HK-2 (cell line): Measurements from ENCODE around the gene VPS51.

Source experiments
- DNase-seq: peaks from one replicate; pipeline ENCODE4 v3.0.0-alpha.2; 2018; ENCODE audit not compliant: unreplicated experiment

VPS51 gene

GRCh38 chr11:65072631-65072966, 23.4 kb upstream of the VPS51 start:
- DNase-seq: no peak

- no peak for DNase-seq
Observed at GRCh38 chr11:65077451-65077850, 18.6 kb upstream of the VPS51 start.

- peak; percentile 20 for DNase-seq
Observed at GRCh38 chr11:65078151-65078550, 17.9 kb upstream of the VPS51 start.

- no peak for DNase-seq
Observed at GRCh38 chr11:65078786-65079342, 17.1 kb upstream of the VPS51 start.

GRCh38 chr11:65083134-65083833, 12.7 kb upstream of the VPS51 start:
- DNase-seq: no peak

GRCh38 chr11:65083834-65084597, 12.0 kb upstream of the VPS51 start, which contains the start of the genes CDCA5 and ZFPL1:
Gene CDCA5, minus strand, starts transcription at chr11:65084040. Its CDS starts 62 bp downstream, at chr11:65083978.
Gene ZFPL1, plus strand, starts transcription at chr11:65084222. Its CDS starts 477 bp downstream, at chr11:65084699.
- peak; percentile 88 for DNase-seq

GRCh38 chr11:65084598-65085375, 11.2 kb upstream of the VPS51 start:
- DNase-seq: no peak

- no peak for DNase-seq
Observed at GRCh38 chr11:65085446-65085845, 10.6 kb upstream of the VPS51 start.

- DNase-seq: no peak
Observed at GRCh38 chr11:65086809-65087208, 9.2 kb upstream of the VPS51 start.

- DNase-seq: no peak
Observed at GRCh38 chr11:65087216-65087615, 8.8 kb upstream of the VPS51 start.

- no peak for DNase-seq
Observed at GRCh38 chr11:65087827-65088226, 8.2 kb upstream of the VPS51 start.

GRCh38 chr11:65089621-65090020, 6.4 kb upstream of the VPS51 start:
- no peak for DNase-seq

- no peak for DNase-seq
Observed at GRCh38 chr11:65090628-65091027, 5.4 kb upstream of the VPS51 start.

GRCh38 chr11:65095427-65095826, 587 bp upstream of the VPS51 start:
- no peak for DNase-seq

- DNase-seq: no peak
Observed at GRCh38 chr11:65096926-65097325, 912 bp downstream of the VPS51 start.

GRCh38 chr11:65100674-65101350, 4.8 kb downstream of the VPS51 start:
- no peak for DNase-seq

GRCh38 chr11:65102142-65103095, 6.4 kb downstream of the VPS51 start:
- no peak for DNase-seq

- DNase-seq: no peak
Observed at GRCh38 chr11:65103476-65103875, 7.5 kb downstream of the VPS51 start.

- DNase-seq: no peak
Observed at GRCh38 chr11:65104628-65105027, 8.6 kb downstream of the VPS51 start.

- no peak for DNase-seq
Observed at GRCh38 chr11:65107078-65107477, 11.1 kb downstream of the VPS51 start.
